Measurements from ENCODE around the gene CTNNA2.

GRCh38 chr2:80377071-80377470, 864.2 kb downstream of the CTNNA2 start:
- TF ChIP-seq CTCF (conservative IDR thresholded peaks at IDR 0.05), result no peak
- no peak for TF ChIP-seq EZH2 (IDR thresholded peaks at IDR 0.05; ENCODE audit: low read depth)

All from PC-9 (cell line).